Endothelial cell of umbilical vein (primary cell): ENCODE measurements around the gene ZBTB7C. TPM values are rescaled to one million over a fixed set of nuclear protein-coding genes. Genes with fewer than 3 reads are reported as not detected.

Source experiments
- BruUV-seq: library from RNA; stranded (reverse); fragments of 400-500 nt; replicated peaks from 2 replicates; lab custom pipeline; 2021; lab: Mats Ljungman, UMichigan
- CTCF ChIA-PET: fragments of 300-600, 350-600 bp; sonication (Branson Sonifier 250); formaldehyde crosslinking; loops from one replicate; lab custom pipeline; 2021; ENCODE audit warnings: antibody characterized with exemption, inconsistent platforms; lab: Charles Lee
- POLR2A ChIA-PET: fragments of 300-600, 350-600 bp; sonication (Branson Sonifier 250); formaldehyde crosslinking; loops from one replicate; lab custom pipeline; 2021; ENCODE audit warnings: antibody characterized with exemption, inconsistent platforms; lab: Charles Lee
- DNase-seq: peaks from one replicate; pipeline ENCODE4 v3.0.0-alpha.2; 2011; ENCODE audit warnings: low read depth, low spot score
- FAIRE-seq: peaks from 2 replicates; lab custom pipeline; 2011; peaks lifted over from hg19 to GRCh38; lab: Jason Lieb, UNC
- H2AFZ ChIP-seq: 2 replicates; pipeline ENCODE4 v1.6.0; 2012; ENCODE audit warnings: low read depth, low read length, control low read depth, inconsistent platforms
- H3K27ac ChIP-seq: 2 replicates; pipeline ENCODE4 v1.5.1; 2011; ENCODE audit warnings: low read depth, mild to moderate bottlenecking, control low read depth, low read length, moderate library complexity; ENCODE audit not compliant: insufficient read depth
- H3K27me3 ChIP-seq, 2 experiments: 2 replicates each; pipeline versions ENCODE4 v1.6.0 to v1.6.1; 2011; ENCODE audit warnings: low read length in 2 of 2, mixed read lengths in 1 of 2; ENCODE audit not compliant: control insufficient read depth in 2 of 2, insufficient read depth in 2 of 2
- H3K36me3 ChIP-seq, 2 experiments: 2 replicates in 1 of 2; 3 replicates in 1 of 2; pipeline ENCODE4 v1.5.1; 2011; ENCODE audit warnings: low read length in 2 of 2, mild to moderate bottlenecking in 1 of 2, moderate library complexity in 1 of 2; ENCODE audit not compliant: control insufficient read depth in 2 of 2, insufficient read depth in 2 of 2; ENCODE audit errors: extremely low read depth in 1 of 2
- H3K4me1 ChIP-seq: 3 replicates; pipeline ENCODE4 v1.5.1; 2011; ENCODE audit warnings: mild to moderate bottlenecking, low read length; ENCODE audit not compliant: control insufficient read depth, insufficient read depth; ENCODE audit errors: extremely low read depth
- H3K4me2 ChIP-seq: 2 replicates; pipeline ENCODE4 v1.6.1; 2011; ENCODE audit warnings: low read length, control low read depth, mixed read lengths; ENCODE audit not compliant: insufficient read depth
- H3K4me3 ChIP-seq, 3 experiments: fragments of 200-600 bp in 1 of 3; sonication (generic), shearing (Covaris generic) in 1 of 3; replicated peaks in 1 of 3; 2 replicates each; pipeline ENCODE4 v1.5.1; 2011 to 2016; ENCODE audit warnings: control low read depth in 3 of 3, low read length in 3 of 3, mild to moderate bottlenecking in 2 of 3, inconsistent platforms in 1 of 3, low read depth in 1 of 3, moderate library complexity in 1 of 3; ENCODE audit not compliant: insufficient read depth in 1 of 3
- H3K79me2 ChIP-seq: 2 replicates; pipeline ENCODE4 v1.6.0; 2012; ENCODE audit warnings: low read length, inconsistent platforms; ENCODE audit not compliant: control insufficient read depth, insufficient read depth
- H3K9ac ChIP-seq: replicated peaks from 2 replicates; pipeline ENCODE3; 2011; ENCODE audit warnings: low read length, control low read depth; ENCODE audit not compliant: insufficient read depth; ENCODE audit errors: extremely low read depth
- H3K9me1 ChIP-seq: replicated peaks from 3 replicates; pipeline ENCODE4 v1.6.0; 2011; ENCODE audit warnings: mild to moderate bottlenecking, low read length; ENCODE audit not compliant: control insufficient read depth, insufficient read depth; ENCODE audit errors: extremely low read depth
- H3K9me3 ChIP-seq: replicated peaks from 2 replicates; pipeline ENCODE4 v1.5.1; 2012; ENCODE audit warnings: low read length, inconsistent platforms; ENCODE audit not compliant: control insufficient read depth, insufficient read depth
- H4K20me1 ChIP-seq: replicated peaks from 2 replicates; pipeline ENCODE3; 2011; ENCODE audit warnings: mild to moderate bottlenecking, low read length; ENCODE audit not compliant: control insufficient read depth, insufficient read depth; ENCODE audit errors: extremely low read depth
- EZH2 ChIP-seq: IDR thresholded peaks from 2 replicates; pipeline ENCODE4 v1.6.1; 2012; ENCODE audit warnings: borderline replicate concordance, low read depth, mild to moderate bottlenecking, moderate library complexity, low read length, inconsistent platforms; ENCODE audit not compliant: severe bottlenecking
- FOS ChIP-seq: IDR thresholded peaks from 2 replicates; pipeline ENCODE4 v1.6.1; 2011; ENCODE audit warnings: mild to moderate bottlenecking, low read length, moderate library complexity, borderline replicate concordance; ENCODE audit not compliant: insufficient read depth
- GATA2 ChIP-seq: IDR thresholded peaks from 2 replicates; pipeline ENCODE4 v1.7.0; 2011; ENCODE audit warnings: low read depth, mild to moderate bottlenecking, moderate library complexity, mixed read lengths, low read length; ENCODE audit not compliant: insufficient read length, insufficient read depth
- JUN ChIP-seq: IDR thresholded peaks from 2 replicates; pipeline ENCODE4 v1.6.1; 2011; ENCODE audit warnings: borderline replicate concordance, low read depth; ENCODE audit not compliant: insufficient read length, insufficient read depth
- MYC ChIP-seq: IDR thresholded peaks from one replicate; pipeline ENCODE4 v1.6.1; 2011; ENCODE audit warnings: mild to moderate bottlenecking, low read depth, low read length
- POLR2A ChIP-seq: IDR thresholded peaks from 2 replicates; pipeline ENCODE4 v1.6.1; 2012; ENCODE audit warnings: low read depth, mild to moderate bottlenecking, control low read depth, low read length
- POLR2AphosphoS5 ChIP-seq: IDR thresholded peaks from 2 replicates; pipeline ENCODE4 v1.6.1; 2012; ENCODE audit warnings: low read depth, mild to moderate bottlenecking, control low read depth, low read length, moderate library complexity; ENCODE audit not compliant: insufficient read depth
- dilution Hi-C: fragments of 300-500 bp; cut with MboI; formaldehyde crosslinking; loops from one replicate; pipeline ENCODE4 v1.15.0; 2019; ENCODE audit warnings: low sequenced_read_pairs; ENCODE audit not compliant: extremely low pct_ligation_motif_present
- intact Hi-C: fragments of 100-400 bp; cut with micrococcal nuclease; formaldehyde crosslinking; loops from one replicate; pipeline ENCODE4 v1.10.0; 2022
- polyA plus RNA-seq, 4 experiments: library from polyadenylated mRNA; depleted of rRNA in 3 of 4; stranded (reverse) in 3 of 4; unstranded in 1 of 4; fragments of >200 nt; gene quantifications; 2 replicates each; pipeline versions ENCODE4 v1.2.1 to v1.2.3, GENCODE V29; 2011 to 2012; ENCODE audit warnings: missing spikeins in 1 of 4
- total RNA-seq: library from RNA; stranded (reverse); gene quantifications from 2 replicates; pipeline ENCODE4 v1.2.3, GENCODE V29; 2021
- TF ChIP-seq, protein P1 (sequence below): IDR thresholded peaks from 2 replicates; pipeline ENCODE4 v1.6.1; 2011; ENCODE audit not compliant: insufficient read depth, insufficient read length
- TF ChIP-seq, protein P2 (sequence below), 2 donors: IDR thresholded peaks; 1 replicate in 1 of 2; 2 replicates in 1 of 2; pipeline ENCODE4 v1.5.1; 2011; ENCODE audit warnings: low read length in 2 of 2, mild to moderate bottlenecking in 2 of 2, moderate library complexity in 2 of 2, control low read depth in 1 of 2, inconsistent platforms in 1 of 2, low read depth in 1 of 2; ENCODE audit not compliant: insufficient read depth in 1 of 2; ENCODE audit errors: extremely low read depth in 1 of 2

The ZBTB7C gene
- total and polyA plus RNA-seq, 2 donors (not counting 3 experiments of a cell fraction or from before 2014, with no cell fraction given), result not detected

DNA sequence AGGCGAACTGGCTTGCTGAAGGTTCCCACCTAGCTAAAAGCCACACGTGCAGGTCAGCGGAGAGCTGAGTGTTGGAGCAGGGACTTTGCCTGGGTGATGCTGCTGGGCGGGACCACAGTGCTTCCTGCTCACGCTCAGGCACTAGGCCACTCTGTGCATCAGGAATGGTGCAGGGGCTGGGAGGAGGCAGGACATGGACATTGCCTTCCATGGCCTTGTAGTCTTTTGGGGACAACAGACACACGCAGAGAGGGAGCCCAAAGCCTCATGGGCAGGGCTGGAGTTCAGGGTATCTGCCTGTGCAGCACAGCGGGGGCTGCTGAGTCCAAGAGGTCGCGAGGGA, 207.2 kb downstream of the ZBTB7C start:
- no peak overlapping the region for H3K9ac ChIP-seq
- H3K9me1 ChIP-seq, result no peaks in the 10 kb centered on the region
- H2AFZ ChIP-seq, result no peak overlapping the region
- peaks cover 0 to 3% of the 10 kb centered on the region in 2 experiments for H3K27me3 ChIP-seq
- ChIA-PET CTCF (no interaction called here), POLR2A (no interaction called here)
- H3K36me3 ChIP-seq, result no peaks in the 10 kb centered on the region
- no peak overlapping the region for H3K27ac ChIP-seq
- no TSS peak for BruUV-seq
- H4K20me1 ChIP-seq, result no peaks in the 10 kb centered on the region
- DNase-seq (no peak), FAIRE-seq (no peak)
- TF ChIP-seq POLR2AphosphoS5, result no peak
- no peak for TF ChIP-seq MYC
- TF ChIP-seq FOS, result no peak
- TF ChIP-seq, protein P1, sequence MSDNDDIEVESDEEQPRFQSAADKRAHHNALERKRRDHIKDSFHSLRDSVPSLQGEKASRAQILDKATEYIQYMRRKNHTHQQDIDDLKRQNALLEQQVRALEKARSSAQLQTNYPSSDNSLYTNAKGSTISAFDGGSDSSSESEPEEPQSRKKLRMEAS, result no peak
- no peak for TF ChIP-seq JUN
- TF ChIP-seq, protein P2, sequence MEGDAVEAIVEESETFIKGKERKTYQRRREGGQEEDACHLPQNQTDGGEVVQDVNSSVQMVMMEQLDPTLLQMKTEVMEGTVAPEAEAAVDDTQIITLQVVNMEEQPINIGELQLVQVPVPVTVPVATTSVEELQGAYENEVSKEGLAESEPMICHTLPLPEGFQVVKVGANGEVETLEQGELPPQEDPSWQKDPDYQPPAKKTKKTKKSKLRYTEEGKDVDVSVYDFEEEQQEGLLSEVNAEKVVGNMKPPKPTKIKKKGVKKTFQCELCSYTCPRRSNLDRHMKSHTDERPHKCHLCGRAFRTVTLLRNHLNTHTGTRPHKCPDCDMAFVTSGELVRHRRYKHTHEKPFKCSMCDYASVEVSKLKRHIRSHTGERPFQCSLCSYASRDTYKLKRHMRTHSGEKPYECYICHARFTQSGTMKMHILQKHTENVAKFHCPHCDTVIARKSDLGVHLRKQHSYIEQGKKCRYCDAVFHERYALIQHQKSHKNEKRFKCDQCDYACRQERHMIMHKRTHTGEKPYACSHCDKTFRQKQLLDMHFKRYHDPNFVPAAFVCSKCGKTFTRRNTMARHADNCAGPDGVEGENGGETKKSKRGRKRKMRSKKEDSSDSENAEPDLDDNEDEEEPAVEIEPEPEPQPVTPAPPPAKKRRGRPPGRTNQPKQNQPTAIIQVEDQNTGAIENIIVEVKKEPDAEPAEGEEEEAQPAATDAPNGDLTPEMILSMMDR (IDR thresholded peaks at IDR 0.05; ENCODE audit: extremely low read depth in 1 of 2, insufficient read depth in 1 of 2, low read depth in 1 of 2, low read length in 2 of 2), result no peak
- no peak for TF ChIP-seq POLR2A
- no peak for TF ChIP-seq EZH2
- TF ChIP-seq GATA2, result no peak
- H3K79me2 ChIP-seq, result no peaks in the 10 kb centered on the region
- dilution Hi-C loops, result no loop called here
- no peak overlapping the region for H3K4me3 ChIP-seq
- intact Hi-C loops, result no loop called here
- no peak overlapping the region for H3K4me2 ChIP-seq
- H3K4me1 ChIP-seq, result no peaks in the 10 kb centered on the region
- no peaks in the 10 kb centered on the region for H3K9me3 ChIP-seq
